ENCODE measurements around the gene SPON1.

Gene SPON1

GRCh38 chr11:13920756-13921155, 41.8 kb upstream of the SPON1 start:
- H3K79me2 ChIP-seq (ENCODE audit: insufficient read depth, low read length), result no peaks in the 10 kb centered on the region
- H3K4me3 ChIP-seq (ENCODE audit: low read depth in 1 of 2, low read length in 2 of 2), result no peak overlapping the region
- ATAC-seq (ENCODE audit: insufficient read depth, low read depth) (no peak), DNase-seq (no peak)
- no peaks in the 10 kb centered on the region for H4K20me1 ChIP-seq (ENCODE audit: insufficient read depth, low read length)
- peaks cover 7% of the 10 kb centered on the region for H3K27me3 ChIP-seq (ENCODE audit: insufficient read depth, low read length, poor library complexity)
- no peak overlapping the region for H2AFZ ChIP-seq (ENCODE audit: low read depth, low read length)
- H3K4me1 ChIP-seq (ENCODE audit: insufficient read depth, low read length), result no peaks in the 10 kb centered on the region
- no peak overlapping the region for H3K27ac ChIP-seq (ENCODE audit: low read length)
- TF ChIP-seq EZH2 (IDR thresholded peaks at IDR 0.05; ENCODE audit: borderline replicate concordance, low read depth, low read length, severe bottlenecking), result no peak
- no peak for TF ChIP-seq CTCF (IDR thresholded peaks at IDR 0.05; ENCODE audit: borderline replicate concordance, extremely low read depth, low read length, poor library complexity, severe bottlenecking)
- H3K4me2 ChIP-seq (ENCODE audit: insufficient read depth, low read length), result no peak overlapping the region
- no peaks in the 10 kb centered on the region for H3K9me3 ChIP-seq (ENCODE audit: insufficient read depth, low read length, severe bottlenecking)
- no peaks in the 10 kb centered on the region for H3K36me3 ChIP-seq (ENCODE audit: insufficient read depth, low read length)
- no peak overlapping the region for H3K9ac ChIP-seq (ENCODE audit: low read depth, low read length)

- no peak overlapping the region for H2AFZ ChIP-seq (ENCODE audit: low read depth, low read length)
- DNase-seq (no peak), ATAC-seq (ENCODE audit: insufficient read depth, low read depth) (no peak)
- no peaks in the 10 kb centered on the region for H3K9me3 ChIP-seq (ENCODE audit: insufficient read depth, low read length, severe bottlenecking)
- H4K20me1 ChIP-seq (ENCODE audit: insufficient read depth, low read length), result no peaks in the 10 kb centered on the region
- peaks cover 7% of the 10 kb centered on the region for H3K27me3 ChIP-seq (ENCODE audit: insufficient read depth, low read length, poor library complexity)
- no peaks in the 10 kb centered on the region for H3K36me3 ChIP-seq (ENCODE audit: insufficient read depth, low read length)
- H3K9ac ChIP-seq (ENCODE audit: low read depth, low read length), result no peak overlapping the region
- H3K4me1 ChIP-seq (ENCODE audit: insufficient read depth, low read length), result no peaks in the 10 kb centered on the region
- H3K4me2 ChIP-seq (ENCODE audit: insufficient read depth, low read length), result no peak overlapping the region
- TF ChIP-seq EZH2 (IDR thresholded peaks at IDR 0.05; ENCODE audit: borderline replicate concordance, low read depth, low read length, severe bottlenecking) (no peak), CTCF (IDR thresholded peaks at IDR 0.05; ENCODE audit: borderline replicate concordance, extremely low read depth, low read length, poor library complexity, severe bottlenecking) (no peak)
- no peak overlapping the region for H3K4me3 ChIP-seq (ENCODE audit: low read depth in 1 of 2, low read length in 2 of 2)
- H3K79me2 ChIP-seq (ENCODE audit: insufficient read depth, low read length), result no peaks in the 10 kb centered on the region
- H3K27ac ChIP-seq (ENCODE audit: low read length), result no peak overlapping the region
Measured at GRCh38 chr11:13921545-13921944, 41.0 kb upstream of the SPON1 start.

DNA sequence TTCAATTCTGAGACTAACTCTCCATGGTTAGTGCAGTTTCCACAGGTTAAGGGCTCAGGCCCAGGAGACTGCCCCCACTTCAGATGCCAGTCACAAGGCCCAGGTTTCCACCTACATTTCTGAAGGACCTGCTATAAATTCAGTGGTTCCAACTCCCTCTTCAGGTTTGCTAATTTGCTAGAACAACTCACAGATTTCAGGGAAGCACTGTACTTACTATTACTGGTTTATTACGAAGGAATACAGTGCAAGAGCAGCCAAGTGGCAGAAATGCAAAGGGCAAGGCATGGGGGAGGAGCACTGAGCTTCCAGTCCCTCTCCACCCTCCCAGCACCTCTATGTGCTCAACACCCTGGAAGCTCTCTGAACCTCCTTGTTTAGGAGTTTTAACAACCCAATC, 39.3 kb upstream of the SPON1 start:
- H3K9ac ChIP-seq (ENCODE audit: low read depth, low read length), result no peak overlapping the region

More for the DNA sequence above, 39.3 kb upstream of the SPON1 start:
- no peak for ATAC-seq (ENCODE audit: insufficient read depth, low read depth)
- Histone ChIP-seq H3K36me3 (ENCODE audit: insufficient read depth, low read length) (no peaks in the 10 kb centered on the region), H3K27me3 (ENCODE audit: insufficient read depth, low read length, poor library complexity) (peaks cover 7% of the 10 kb centered on the region), H3K4me3 (ENCODE audit: low read depth in 1 of 2, low read length in 2 of 2) (no peak overlapping the region), H2AFZ (ENCODE audit: low read depth, low read length) (no peak overlapping the region), H3K27ac (ENCODE audit: low read length) (no peak overlapping the region), H3K4me1 (ENCODE audit: insufficient read depth, low read length) (no peaks in the 10 kb centered on the region), H4K20me1 (ENCODE audit: insufficient read depth, low read length) (no peaks in the 10 kb centered on the region), H3K79me2 (ENCODE audit: insufficient read depth, low read length) (no peaks in the 10 kb centered on the region), H3K4me2 (ENCODE audit: insufficient read depth, low read length) (no peak overlapping the region), H3K9me3 (ENCODE audit: insufficient read depth, low read length, severe bottlenecking) (no peaks in the 10 kb centered on the region)
- DNase-seq, result no peak
- TF ChIP-seq CTCF (IDR thresholded peaks at IDR 0.05; ENCODE audit: borderline replicate concordance, extremely low read depth, low read length, poor library complexity, severe bottlenecking) (no peak), EZH2 (IDR thresholded peaks at IDR 0.05; ENCODE audit: borderline replicate concordance, low read depth, low read length, severe bottlenecking) (no peak)
